GM12878 (cell line): ENCODE results near the gene UTP14A. TPM values are rescaled to one million over a fixed set of nuclear protein-coding genes. Genes with fewer than 3 reads are reported as not detected.

ENCODE experiments used
- ATF7 ChIP-seq: fragments of 450-650 bp; IDR thresholded peaks from 2 replicates; pipeline ENCODE4 v1.6.1; 2016; ENCODE audit warnings: low read depth, mild to moderate bottlenecking
- GABPA ChIP-seq: IDR thresholded peaks from 2 replicates; pipeline ENCODE4 v1.6.1; 2014; ENCODE audit warnings: antibody characterized with exemption, low read depth, mild to moderate bottlenecking, inconsistent platforms
- POLR2AphosphoS2 ChIP-seq: IDR thresholded peaks from 2 replicates; pipeline ENCODE4 v1.6.1; 2011; ENCODE audit warnings: low read depth, mild to moderate bottlenecking, low read length, improper control_type of control experiment, moderate library complexity
- SMAD1 ChIP-seq: fragments of 450-650 bp; IDR thresholded peaks from 2 replicates; pipeline ENCODE4 v1.6.1; 2018; ENCODE audit warnings: mild to moderate bottlenecking, low read depth; ENCODE audit not compliant: partially characterized antibody
- SREBF1 ChIP-seq: IDR thresholded peaks from 2 replicates; pipeline ENCODE4 v1.6.1; 2012; ENCODE audit warnings: mild to moderate bottlenecking, low read length
- SREBF2 ChIP-seq: IDR thresholded peaks from 2 replicates; pipeline ENCODE4 v1.6.1; 2012; ENCODE audit warnings: mild to moderate bottlenecking, low read length
- TCF12 ChIP-seq: IDR thresholded peaks from 2 replicates; pipeline ENCODE4 v1.6.1; 2011; ENCODE audit warnings: low read depth, mild to moderate bottlenecking, low read length
- YBX1 ChIP-seq: fragments of 450-650 bp; IDR thresholded peaks from 2 replicates; pipeline ENCODE4 v1.6.1; 2016; ENCODE audit warnings: antibody characterized with exemption
- ZNF24 ChIP-seq: fragments of 450-650 bp; IDR thresholded peaks from 2 replicates; pipeline ENCODE4 v1.6.1; 2017; ENCODE audit warnings: antibody characterized with exemption, mild to moderate bottlenecking
- polyA plus RNA-seq, 11 experiments: library from polyadenylated mRNA; depleted of rRNA in 4 of 11; unstranded in 6 of 11; stranded (reverse) in 5 of 11; fragments of >200 nt; fragmentation: Nextera tagmentation in 4 of 11; fragmentation: Illumina TruSeq in 1 of 11; extraction: Ambion mirVana in 4 of 11; extraction: Trizol in 1 of 11; gene quantifications; 1 replicate in 1 of 11; 2 replicates in 10 of 11; pipeline versions ENCODE4 v1.2.1 to v1.2.3, GENCODE V29; 2011 to 2016; ENCODE audit warnings: inconsistent platforms in 2 of 11, missing spikeins in 2 of 11, low read depth in 1 of 11
- total RNA-seq, 4 experiments: library from RNA; depleted of rRNA in 3 of 4; stranded (reverse); fragments of >200 nt in 3 of 4; fragmentation: Illumina TruSeq in 1 of 4; extraction: Trizol in 1 of 4; gene quantifications; 2 replicates each; pipeline versions ENCODE4 v1.2.1 to v1.2.3, GENCODE V29; 2013 to 2021
- TF ChIP-seq, protein P1 (sequence below): IDR thresholded peaks from 2 replicates; pipeline ENCODE4 v1.6.1; 2011; ENCODE audit warnings: low read depth, mild to moderate bottlenecking, low read length, moderate library complexity, borderline replicate concordance; ENCODE audit errors: extremely low read depth
- TF ChIP-seq, protein P2 (sequence below): IDR thresholded peaks from 2 replicates; pipeline ENCODE4 v1.6.1; 2012; ENCODE audit warnings: improper control_type of control experiment, low read depth, low read length; ENCODE audit not compliant: insufficient replicate concordance
- TF ChIP-seq, protein P3 (sequence below): IDR thresholded peaks from 2 replicates; pipeline ENCODE4 v1.6.1; 2011; ENCODE audit warnings: borderline replicate concordance, low read depth, mild to moderate bottlenecking, moderate library complexity, mixed read lengths, low read length; ENCODE audit not compliant: insufficient read depth; ENCODE audit errors: extremely low read length
- TF ChIP-seq, protein P4 (sequence below): IDR thresholded peaks from 2 replicates; pipeline ENCODE4 v1.6.1; 2011; ENCODE audit warnings: low read depth, low read length, improper control_type of control experiment, borderline replicate concordance
- TF ChIP-seq, protein P5 (sequence below): IDR thresholded peaks from 2 replicates; pipeline ENCODE4 v1.6.1; 2012; ENCODE audit warnings: mild to moderate bottlenecking, low read depth, low read length

UTP14A gene
- total and polyA plus RNA-seq, 10 of the 15 experiments (the other 5 are each of a cell fraction or from before 2014, with no cell fraction given), result 16.9 to 49.8 (median 31.4) TPM

DNA sequence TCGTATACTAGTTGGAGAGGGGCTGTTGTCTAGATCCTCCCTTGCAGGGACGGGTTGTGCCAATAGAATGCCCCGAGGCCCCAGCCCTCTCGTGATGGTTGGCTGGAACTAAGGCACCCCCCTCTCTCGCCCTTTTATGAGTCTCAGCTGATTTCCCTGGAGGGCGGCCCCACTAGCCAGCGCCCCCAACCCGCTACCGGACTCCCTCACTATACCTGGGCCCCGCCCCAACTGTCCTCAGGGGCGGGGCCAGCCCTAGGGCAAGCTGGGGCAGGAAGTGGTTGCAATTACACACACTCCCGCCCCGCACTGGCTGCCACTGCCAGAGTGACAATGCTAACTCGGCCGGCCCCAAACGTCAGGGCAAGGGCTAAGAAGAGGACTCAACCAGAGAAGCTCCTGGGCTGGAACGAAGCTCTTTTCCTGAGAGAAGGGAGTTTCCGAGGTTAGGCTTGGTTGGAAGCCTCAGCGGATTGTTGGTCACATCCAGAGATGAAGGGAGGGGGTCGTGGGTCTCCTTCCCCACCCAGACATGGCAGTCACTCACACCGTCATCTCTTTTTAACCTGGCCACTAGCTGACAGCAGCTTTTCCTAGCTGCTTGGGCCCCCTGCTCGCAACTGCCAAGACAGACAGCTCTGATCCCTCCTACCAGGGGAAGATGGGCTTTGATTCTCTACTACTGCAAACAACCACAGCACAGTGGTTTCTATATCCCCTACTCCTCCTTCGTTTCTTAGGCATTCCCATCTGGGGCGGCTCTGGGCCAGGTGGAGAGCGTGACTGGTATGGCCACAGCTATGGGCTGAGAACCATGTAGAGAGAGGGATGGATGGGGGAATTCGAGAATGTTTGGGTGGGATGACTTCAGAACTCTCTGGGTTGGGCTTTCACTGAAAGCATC is 55.5 kb downstream of the UTP14A start (continued):
- TF ChIP-seq TCF12 (no peak), SREBF1 (no peak), GABPA (no peak), POLR2AphosphoS2 (no peak), SREBF2 (no peak), ATF7 (no peak), SMAD1 (no peak), YBX1 (no peak), ZNF24 (no peak)
- TF ChIP-seq, protein P1, sequence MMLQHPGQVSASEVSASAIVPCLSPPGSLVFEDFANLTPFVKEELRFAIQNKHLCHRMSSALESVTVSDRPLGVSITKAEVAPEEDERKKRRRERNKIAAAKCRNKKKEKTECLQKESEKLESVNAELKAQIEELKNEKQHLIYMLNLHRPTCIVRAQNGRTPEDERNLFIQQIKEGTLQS, result no peak
- TF ChIP-seq, protein P2, sequence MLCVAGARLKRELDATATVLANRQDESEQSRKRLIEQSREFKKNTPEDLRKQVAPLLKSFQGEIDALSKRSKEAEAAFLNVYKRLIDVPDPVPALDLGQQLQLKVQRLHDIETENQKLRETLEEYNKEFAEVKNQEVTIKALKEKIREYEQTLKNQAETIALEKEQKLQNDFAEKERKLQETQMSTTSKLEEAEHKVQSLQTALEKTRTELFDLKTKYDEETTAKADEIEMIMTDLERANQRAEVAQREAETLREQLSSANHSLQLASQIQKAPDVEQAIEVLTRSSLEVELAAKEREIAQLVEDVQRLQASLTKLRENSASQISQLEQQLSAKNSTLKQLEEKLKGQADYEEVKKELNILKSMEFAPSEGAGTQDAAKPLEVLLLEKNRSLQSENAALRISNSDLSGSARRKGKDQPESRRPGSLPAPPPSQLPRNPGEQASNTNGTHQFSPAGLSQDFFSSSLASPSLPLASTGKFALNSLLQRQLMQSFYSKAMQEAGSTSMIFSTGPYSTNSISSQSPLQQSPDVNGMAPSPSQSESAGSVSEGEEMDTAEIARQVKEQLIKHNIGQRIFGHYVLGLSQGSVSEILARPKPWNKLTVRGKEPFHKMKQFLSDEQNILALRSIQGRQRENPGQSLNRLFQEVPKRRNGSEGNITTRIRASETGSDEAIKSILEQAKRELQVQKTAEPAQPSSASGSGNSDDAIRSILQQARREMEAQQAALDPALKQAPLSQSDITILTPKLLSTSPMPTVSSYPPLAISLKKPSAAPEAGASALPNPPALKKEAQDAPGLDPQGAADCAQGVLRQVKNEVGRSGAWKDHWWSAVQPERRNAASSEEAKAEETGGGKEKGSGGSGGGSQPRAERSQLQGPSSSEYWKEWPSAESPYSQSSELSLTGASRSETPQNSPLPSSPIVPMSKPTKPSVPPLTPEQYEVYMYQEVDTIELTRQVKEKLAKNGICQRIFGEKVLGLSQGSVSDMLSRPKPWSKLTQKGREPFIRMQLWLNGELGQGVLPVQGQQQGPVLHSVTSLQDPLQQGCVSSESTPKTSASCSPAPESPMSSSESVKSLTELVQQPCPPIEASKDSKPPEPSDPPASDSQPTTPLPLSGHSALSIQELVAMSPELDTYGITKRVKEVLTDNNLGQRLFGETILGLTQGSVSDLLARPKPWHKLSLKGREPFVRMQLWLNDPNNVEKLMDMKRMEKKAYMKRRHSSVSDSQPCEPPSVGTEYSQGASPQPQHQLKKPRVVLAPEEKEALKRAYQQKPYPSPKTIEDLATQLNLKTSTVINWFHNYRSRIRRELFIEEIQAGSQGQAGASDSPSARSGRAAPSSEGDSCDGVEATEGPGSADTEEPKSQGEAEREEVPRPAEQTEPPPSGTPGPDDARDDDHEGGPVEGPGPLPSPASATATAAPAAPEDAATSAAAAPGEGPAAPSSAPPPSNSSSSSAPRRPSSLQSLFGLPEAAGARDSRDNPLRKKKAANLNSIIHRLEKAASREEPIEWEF, result no peak
- TF ChIP-seq, protein P3, sequence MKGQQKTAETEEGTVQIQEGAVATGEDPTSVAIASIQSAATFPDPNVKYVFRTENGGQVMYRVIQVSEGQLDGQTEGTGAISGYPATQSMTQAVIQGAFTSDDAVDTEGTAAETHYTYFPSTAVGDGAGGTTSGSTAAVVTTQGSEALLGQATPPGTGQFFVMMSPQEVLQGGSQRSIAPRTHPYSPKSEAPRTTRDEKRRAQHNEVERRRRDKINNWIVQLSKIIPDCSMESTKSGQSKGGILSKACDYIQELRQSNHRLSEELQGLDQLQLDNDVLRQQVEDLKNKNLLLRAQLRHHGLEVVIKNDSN, result no peak
- TF ChIP-seq, protein P4, sequence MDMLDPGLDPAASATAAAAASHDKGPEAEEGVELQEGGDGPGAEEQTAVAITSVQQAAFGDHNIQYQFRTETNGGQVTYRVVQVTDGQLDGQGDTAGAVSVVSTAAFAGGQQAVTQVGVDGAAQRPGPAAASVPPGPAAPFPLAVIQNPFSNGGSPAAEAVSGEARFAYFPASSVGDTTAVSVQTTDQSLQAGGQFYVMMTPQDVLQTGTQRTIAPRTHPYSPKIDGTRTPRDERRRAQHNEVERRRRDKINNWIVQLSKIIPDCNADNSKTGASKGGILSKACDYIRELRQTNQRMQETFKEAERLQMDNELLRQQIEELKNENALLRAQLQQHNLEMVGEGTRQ, result no peak
- TF ChIP-seq, protein P5, sequence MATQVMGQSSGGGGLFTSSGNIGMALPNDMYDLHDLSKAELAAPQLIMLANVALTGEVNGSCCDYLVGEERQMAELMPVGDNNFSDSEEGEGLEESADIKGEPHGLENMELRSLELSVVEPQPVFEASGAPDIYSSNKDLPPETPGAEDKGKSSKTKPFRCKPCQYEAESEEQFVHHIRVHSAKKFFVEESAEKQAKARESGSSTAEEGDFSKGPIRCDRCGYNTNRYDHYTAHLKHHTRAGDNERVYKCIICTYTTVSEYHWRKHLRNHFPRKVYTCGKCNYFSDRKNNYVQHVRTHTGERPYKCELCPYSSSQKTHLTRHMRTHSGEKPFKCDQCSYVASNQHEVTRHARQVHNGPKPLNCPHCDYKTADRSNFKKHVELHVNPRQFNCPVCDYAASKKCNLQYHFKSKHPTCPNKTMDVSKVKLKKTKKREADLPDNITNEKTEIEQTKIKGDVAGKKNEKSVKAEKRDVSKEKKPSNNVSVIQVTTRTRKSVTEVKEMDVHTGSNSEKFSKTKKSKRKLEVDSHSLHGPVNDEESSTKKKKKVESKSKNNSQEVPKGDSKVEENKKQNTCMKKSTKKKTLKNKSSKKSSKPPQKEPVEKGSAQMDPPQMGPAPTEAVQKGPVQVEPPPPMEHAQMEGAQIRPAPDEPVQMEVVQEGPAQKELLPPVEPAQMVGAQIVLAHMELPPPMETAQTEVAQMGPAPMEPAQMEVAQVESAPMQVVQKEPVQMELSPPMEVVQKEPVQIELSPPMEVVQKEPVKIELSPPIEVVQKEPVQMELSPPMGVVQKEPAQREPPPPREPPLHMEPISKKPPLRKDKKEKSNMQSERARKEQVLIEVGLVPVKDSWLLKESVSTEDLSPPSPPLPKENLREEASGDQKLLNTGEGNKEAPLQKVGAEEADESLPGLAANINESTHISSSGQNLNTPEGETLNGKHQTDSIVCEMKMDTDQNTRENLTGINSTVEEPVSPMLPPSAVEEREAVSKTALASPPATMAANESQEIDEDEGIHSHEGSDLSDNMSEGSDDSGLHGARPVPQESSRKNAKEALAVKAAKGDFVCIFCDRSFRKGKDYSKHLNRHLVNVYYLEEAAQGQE, result no peak
- TF ChIP-seq, all 136 proteins: peak for 10
